ENCODE measurements around the gene SEC16A.

GRCh38 chr9:136464241-136464640, 18.6 kb downstream of the SEC16A start:
- TF ChIP-seq CTCF (conservative IDR thresholded peaks at IDR 0.05; ENCODE audit: low read length) (no peak), EZH2phosphoT487 (IDR thresholded peaks at IDR 0.05; ENCODE audit: borderline replicate concordance, low read depth, low read length) (no peak)

Measured in OCI-LY7 (cell line).